HG02870 (cell line): Measurements from ENCODE around the gene CUEDC2.
A peak's percentile ranks its signal among the peaks of the same experiment; 100 is the strongest.

ENCODE experiments used
- ATAC-seq: cut with Tn5 transposase; IDR thresholded peaks from one replicate; pipeline ENCODE4 v1.9.1; 2021; ENCODE audit warnings: mild to moderate bottlenecking, moderate library complexity; ENCODE audit not compliant: unreplicated experiment

Gene CUEDC2

DNA sequence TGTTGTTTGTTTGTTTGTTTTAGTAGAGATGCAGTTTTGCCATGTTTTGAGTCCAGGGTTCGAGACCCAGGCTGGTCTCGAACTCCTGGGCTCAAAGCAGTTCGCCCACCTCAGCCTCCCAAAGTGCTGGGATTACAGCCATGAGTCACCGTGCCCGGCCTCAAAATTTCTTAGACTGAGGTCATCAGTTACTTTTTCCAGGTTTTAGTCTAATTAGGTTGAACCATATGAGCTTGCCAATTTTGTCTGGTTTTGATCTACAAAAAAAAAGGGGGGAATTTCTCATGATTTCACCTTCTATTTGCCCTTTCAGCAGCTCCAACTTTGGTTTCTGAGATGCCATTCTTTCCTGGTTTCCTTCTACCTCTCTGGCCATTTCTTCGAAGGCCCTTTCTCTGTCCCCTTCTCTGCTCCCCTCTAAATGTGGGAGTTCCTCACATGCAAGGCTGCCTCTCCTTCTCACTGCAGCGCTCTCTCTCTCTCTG lies 5.5 kb downstream of the CUEDC2 start:
- ATAC-seq, result no peak

DNA sequence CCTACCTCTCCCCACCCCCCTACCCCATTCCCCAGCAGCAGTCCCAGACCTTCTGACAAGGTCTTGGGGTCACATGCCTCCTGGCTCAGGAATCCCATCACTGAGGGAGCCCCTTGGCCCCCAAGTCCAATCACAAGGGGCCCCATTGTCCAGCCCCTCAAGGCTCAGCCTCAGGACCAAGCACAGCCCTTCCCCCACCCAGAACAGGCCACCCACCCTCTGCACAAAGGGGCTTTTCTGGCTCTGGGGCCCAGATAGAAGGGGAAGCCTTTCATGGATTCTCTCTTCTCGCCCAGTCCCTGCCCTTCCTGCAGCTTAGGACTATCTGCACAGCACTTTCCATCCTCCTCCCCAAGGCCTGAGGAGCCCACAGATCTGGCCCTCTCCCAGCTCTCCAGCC lies 6.9 kb downstream of the CUEDC2 start:
- no peak for ATAC-seq

- ATAC-seq, result no peak
These were observed 7.5 kb downstream of the CUEDC2 start for GRCh38 chr10:102424916-102425315.

- no peak for ATAC-seq
These were observed 8.2 kb downstream of the CUEDC2 start for GRCh38 chr10:102424145-102424544.

DNA sequence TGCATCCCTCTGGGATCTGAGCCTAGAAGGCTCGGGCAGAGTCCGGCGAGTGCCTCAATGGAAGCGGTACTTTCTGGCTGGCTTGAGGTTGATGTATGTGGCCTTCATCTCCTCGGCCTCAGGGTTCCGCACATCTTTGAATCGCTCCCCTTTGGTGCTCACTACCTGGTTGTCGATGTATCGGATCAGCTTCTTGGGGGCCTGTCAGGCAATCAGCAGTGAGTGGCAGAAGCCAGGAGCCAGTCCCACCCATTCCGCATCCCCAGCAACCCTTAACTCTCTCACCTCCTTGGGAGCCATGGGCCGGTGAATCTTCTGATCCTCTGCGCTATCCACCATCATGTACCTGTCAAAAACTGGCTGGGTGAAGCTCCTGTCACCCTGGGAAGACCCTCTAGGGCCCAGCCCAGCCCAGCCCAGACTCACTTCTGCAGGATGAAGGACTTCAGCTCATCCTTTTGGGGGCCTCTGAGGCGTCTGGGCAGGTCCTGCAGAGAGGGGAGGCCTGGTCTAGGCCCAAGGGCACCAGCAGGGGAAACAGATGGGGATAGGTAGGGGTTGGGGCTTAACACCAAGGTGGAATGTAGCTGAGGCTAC lies 8.9 kb downstream of the CUEDC2 start:
- ATAC-seq, result no peak

DNA sequence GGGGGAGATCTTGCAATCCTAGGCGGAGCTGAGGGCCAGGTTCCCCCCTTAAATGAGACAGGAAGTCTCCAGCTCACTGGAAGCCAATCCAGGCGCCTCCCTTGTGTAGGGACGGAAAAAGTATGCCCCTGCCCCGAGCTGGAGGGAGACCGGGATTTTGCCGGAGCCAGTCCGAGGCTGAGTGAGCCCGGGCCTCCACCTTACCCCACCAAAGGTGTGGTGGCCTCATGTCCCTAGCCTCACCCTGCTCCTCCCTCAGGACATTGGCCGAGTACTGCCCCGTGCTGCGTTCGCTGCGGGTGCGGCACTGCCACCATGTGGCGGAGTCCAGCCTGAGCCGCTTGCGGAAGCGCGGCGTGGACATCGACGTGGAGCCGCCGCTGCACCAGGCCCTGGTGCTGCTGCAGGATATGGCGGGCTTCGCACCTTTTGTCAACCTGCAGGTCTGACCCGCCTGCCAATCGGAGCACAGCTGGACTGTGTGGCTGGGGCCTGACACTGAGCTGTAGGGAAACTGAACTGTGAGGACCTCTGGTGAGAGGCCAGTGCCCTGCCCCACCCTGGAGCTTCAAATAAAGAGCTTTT lies 9.7 kb downstream of the CUEDC2 start:
- no peak for ATAC-seq

GRCh38 chr10:102421757-102422512 lies 10.4 kb downstream of the CUEDC2 start:
- no peak for ATAC-seq

GRCh38 chr10:102421507-102421756 lies 10.9 kb downstream of the CUEDC2 start:
- no peak for ATAC-seq

DNA sequence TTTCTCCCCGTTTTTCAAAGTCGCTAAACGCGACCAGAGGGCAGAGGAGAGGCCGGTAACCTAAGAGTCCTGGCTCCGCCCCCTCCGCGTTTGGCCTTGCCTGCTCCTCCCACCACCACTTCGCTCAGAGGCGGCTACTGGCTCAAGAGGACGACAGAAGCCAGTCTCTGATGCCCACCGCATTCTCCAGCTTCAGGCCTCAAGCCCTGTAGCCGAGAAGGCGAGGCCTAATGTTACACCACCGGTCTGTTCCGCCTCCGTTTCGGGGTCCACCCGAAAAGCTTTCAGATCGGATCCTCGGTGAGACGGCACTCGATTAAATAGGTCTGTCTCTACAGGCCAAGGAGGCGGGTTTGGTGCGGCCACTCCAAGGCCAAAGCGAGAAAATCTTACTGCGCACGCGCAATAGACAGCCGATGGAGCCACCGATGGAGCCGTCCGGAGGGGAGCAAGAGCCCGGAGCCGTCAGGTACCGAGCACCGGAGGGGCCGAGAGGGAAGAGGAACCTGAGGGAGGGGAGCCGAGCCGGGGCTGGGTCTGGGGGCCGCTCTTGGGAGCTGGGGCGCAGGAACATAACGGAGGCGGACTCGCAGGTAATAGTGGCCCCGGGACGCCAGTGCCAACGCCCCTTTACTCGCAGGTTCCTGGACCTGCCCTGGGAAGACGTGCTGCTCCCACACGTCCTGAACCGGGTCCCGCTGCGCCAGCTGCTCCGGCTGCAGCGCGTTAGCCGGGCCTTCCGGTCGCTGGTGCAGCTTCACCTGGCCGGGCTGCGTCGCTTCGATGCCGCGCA lies 11.5 kb downstream of the CUEDC2 start, which contains the start of gene FBXL15:
Gene FBXL15 (plus strand): TSS at position 123 of the 793 bp plus-strand sequence. CDS start 294 bp downstream, at position 417.
- peak; percentile 73 for ATAC-seq

DNA sequence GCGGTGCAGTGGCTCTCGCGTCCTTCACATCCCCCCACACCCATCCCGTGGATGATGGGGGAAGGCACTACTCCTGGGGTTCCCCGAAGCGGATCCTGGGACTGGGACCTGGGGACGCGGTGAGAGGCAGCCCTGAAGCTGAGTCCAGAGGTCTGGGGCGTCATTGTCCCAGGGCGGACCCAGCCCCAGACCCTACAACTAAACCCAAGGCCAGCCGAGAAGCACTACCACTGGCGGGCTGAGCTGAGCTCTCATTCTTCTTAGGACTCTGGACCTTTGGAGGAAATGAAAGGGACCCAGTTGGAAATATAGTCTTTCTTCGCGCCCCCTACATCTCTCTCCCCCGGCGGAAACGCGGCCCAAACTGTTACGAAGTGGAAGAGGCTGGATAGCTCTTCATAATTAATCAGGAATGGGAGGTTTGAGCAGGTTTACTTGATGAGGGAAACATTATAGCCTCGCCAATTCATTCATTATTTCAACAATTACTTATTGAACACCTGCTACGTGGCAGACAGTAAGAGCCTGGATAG lies 12.1 kb downstream of the CUEDC2 start:
- no peak for ATAC-seq

DNA sequence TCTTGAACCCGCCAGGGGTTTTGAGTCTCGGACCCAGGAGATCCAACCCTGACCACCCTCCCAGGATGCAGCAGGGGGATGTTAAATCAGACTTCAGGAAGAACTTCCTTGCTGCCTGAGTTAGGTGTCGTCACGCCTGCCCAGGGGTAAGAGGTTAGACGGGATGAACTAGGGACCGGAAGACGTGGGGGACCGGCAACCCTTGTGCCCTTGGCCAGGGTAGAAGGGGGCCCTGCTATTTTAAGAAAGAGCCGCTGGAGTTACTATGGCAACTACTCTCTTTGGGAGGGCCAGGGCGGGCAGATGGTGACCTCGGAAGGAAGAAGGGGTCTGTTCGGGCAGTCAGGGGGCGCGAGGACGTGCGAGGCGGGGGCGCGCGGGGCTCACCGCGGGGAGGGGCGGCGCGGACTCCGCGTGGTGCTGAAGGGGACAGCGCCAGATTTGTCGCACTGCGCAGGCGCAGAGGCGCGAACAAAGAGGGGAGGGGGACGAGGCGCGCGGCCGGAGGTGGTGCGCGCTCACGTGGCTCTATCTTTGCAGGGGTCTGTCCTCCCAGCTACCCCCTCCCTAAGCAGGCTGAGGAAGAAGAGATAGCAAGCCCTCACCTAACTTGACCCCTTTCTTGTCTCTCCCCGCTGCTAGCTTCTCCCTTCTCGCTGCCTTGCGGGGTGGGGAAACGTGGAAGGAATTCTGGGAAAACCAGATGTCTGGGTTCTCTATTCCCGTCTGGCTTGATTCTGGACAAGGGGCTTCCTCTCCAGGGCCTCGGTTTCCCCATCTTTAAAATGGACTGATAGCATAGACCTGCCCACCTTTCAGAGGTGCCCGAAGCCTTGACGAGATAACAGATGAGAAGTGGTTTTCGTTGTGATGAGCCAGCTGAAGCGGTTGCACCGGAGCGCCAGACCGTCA lies 12.8 kb downstream of the CUEDC2 start:
- no peak for ATAC-seq

DNA sequence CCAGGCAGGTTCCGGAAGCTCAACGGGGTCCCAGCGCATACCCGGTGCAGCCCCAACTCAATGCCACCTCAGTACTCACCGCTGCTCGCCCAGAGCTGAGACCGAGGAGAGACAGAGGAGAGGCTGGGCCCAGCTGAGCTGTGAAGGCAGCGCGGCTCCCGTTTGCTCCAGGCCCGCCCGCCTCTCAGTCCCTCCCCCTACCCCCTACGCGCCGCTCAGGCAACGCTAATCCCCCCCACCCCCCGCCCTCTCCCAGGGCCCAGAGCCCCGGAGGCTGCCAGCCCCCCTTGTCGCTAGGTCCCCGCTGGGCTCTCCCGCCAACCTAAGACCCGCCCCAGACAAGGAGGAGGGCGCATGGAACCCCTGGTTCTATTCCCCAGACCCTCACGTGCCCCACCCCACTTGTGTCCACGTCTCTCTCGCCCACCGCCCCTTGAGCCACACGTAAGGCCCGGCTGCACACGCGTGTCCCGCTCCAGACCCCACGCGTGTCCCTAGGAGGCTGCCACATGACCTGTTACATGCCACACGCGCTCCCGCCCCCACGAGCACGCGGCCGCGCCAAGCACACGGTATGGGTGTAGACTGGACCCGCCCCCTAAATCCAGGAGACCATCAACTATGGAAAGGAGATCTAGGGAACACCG lies 13.6 kb downstream of the CUEDC2 start, which contains the start of gene PSD:
Gene PSD (minus strand): TSS at position 164 of the 647 bp plus-strand sequence. CDS start 1,747 bp downstream, outside the sequence.
- ATAC-seq, result no peak

- no peak for ATAC-seq
These were observed 15.7 kb downstream of the CUEDC2 start for GRCh38 chr10:102416695-102417094.

- no peak for ATAC-seq
These were observed 16.1 kb downstream of the CUEDC2 start for GRCh38 chr10:102416283-102416682.

DNA sequence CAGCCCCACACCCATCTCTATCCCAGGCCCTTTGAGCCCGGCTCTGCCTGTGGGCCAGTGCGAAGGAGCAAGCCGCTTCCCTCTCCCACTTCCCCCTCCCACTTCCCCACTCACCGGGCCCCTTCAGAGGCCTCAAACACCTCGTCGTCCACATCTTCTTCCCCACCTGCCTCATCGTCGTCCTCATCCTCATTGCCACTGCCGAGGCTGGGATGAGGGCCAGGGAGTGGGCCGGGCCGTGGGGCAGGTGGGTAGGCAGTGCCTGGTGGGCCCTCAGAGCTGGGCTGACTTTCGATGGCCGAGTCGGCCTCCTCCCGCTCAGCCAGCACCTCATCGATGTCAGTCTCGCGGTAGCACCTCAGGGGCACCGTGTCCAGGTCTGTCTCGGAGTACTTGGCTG lies 17.6 kb downstream of the CUEDC2 start:
- no peak for ATAC-seq

- ATAC-seq, result no peak
These were observed 18.4 kb downstream of the CUEDC2 start for GRCh38 chr10:102413806-102414561.

GRCh38 chr10:102413053-102413705 lies 19.2 kb downstream of the CUEDC2 start:
- ATAC-seq, result no peak

DNA sequence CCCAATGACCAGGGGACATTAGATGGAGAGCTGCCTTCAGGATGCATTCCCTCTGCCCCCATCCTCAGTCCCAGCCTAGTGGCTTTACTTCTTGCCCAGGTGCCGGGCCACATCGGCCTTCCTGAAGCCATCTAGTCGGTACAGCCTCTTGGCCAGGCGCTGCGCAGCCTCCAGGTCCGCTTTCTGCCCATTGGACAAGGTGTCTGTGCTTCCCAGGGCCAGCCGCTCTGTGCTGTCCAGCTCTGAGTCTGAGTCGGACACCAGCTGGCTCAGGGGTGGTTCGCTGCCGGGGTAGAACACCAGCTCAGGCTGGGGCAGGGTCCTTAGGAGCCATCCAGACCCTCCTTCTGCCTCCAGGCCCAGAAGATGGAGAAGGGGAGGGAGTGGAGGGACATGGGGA lies 20.1 kb downstream of the CUEDC2 start:
- ATAC-seq, result no peak
